GM23338 (cell line): ENCODE measurements around the gene AGR3. TPM values are rescaled to one million over a fixed set of nuclear protein-coding genes. Genes with fewer than 3 reads are reported as not detected.

Experiments
- ATAC-seq: fragments of 200-7000 bp; cut with Tn5 transposase; 3 replicates; pipeline ENCODE4 v1.9.1; 2020
- DNase-seq: peaks from one replicate; pipeline ENCODE4 v3.0.0-alpha.2; 2015; ENCODE audit warnings: low spot score
- H2AFZ ChIP-seq: fragments of 200-600 bp; sonication (generic); 2 replicates; pipeline ENCODE4 v1.8.0; 2016; ENCODE audit warnings: antibody characterized with exemption, mild to moderate bottlenecking, moderate library complexity
- H3F3A ChIP-seq: fragments of 200-600 bp; sonication (generic); replicated peaks from 2 replicates; pipeline ENCODE4 v1.8.0; 2017; ENCODE audit warnings: antibody characterized with exemption, mixed run types, low read depth
- H3K27ac ChIP-seq: fragments of 200-600 bp; sonication (generic); 2 replicates; pipeline ENCODE4 v1.6.1; 2016; ENCODE audit warnings: low read depth
- H3K27me3 ChIP-seq: fragments of 200-600 bp; sonication (generic); 2 replicates; pipeline ENCODE4 v1.8.0; 2016; ENCODE audit warnings: mild to moderate bottlenecking, mixed run types, moderate library complexity; ENCODE audit not compliant: insufficient read depth
- H3K36me3 ChIP-seq: fragments of 200-600 bp; sonication (generic); 2 replicates; pipeline ENCODE4 v1.8.0; 2016; ENCODE audit warnings: mild to moderate bottlenecking; ENCODE audit not compliant: insufficient read depth
- H3K4me1 ChIP-seq: fragments of 200-600 bp; sonication (generic); 2 replicates; pipeline ENCODE4 v1.8.0; 2016; ENCODE audit warnings: mild to moderate bottlenecking, moderate library complexity; ENCODE audit not compliant: insufficient read depth
- H3K4me2 ChIP-seq: fragments of 200-600 bp; sonication (generic); 2 replicates; pipeline ENCODE4 v1.7.1; 2017; ENCODE audit warnings: mixed run types
- H3K4me3 ChIP-seq: fragments of 200-600 bp; sonication (generic); 2 replicates; pipeline ENCODE4 v1.6.1; 2016; ENCODE audit warnings: mixed run types
- H3K79me2 ChIP-seq: fragments of 200-600 bp; sonication (generic); replicated peaks from 2 replicates; pipeline ENCODE4 v1.8.0; 2017; ENCODE audit warnings: mild to moderate bottlenecking; ENCODE audit not compliant: insufficient read depth
- H3K9me2 ChIP-seq: fragments of 200-600 bp; sonication (generic); 2 replicates; pipeline ENCODE4 v1.8.0; 2017; ENCODE audit not compliant: insufficient read depth
- H4K20me1 ChIP-seq: fragments of 200-600 bp; sonication (generic); replicated peaks from 2 replicates; pipeline ENCODE4 v1.8.0; 2017; ENCODE audit warnings: mild to moderate bottlenecking; ENCODE audit not compliant: insufficient read depth
- H3K27ac Mint-ChIP-seq: 2 replicates; pipeline ENCODE4 v1.8.0; 2020; ENCODE audit warnings: inconsistent platforms, mild to moderate bottlenecking, moderate library complexity, mixed read lengths
- H3K27me3 Mint-ChIP-seq: 3 replicates; pipeline ENCODE4 v1.8.0; 2022; ENCODE audit warnings: low read depth, mild to moderate bottlenecking, moderate library complexity, mixed read lengths, inconsistent platforms; ENCODE audit not compliant: insufficient read depth, poor library complexity
- H3K36me3 Mint-ChIP-seq: 3 replicates; pipeline ENCODE4 v1.8.0; 2021; ENCODE audit warnings: low read depth, mild to moderate bottlenecking, inconsistent platforms, moderate library complexity, mixed read lengths
- H3K4me1 Mint-ChIP-seq: 3 replicates; pipeline ENCODE4 v1.8.0; 2020; ENCODE audit warnings: mild to moderate bottlenecking, inconsistent platforms, mixed read lengths
- H3K4me3 Mint-ChIP-seq: 3 replicates; pipeline ENCODE4 v1.8.0; 2021; ENCODE audit warnings: moderate library complexity, mild to moderate bottlenecking, inconsistent platforms, mixed read lengths
- H3K9me3 Mint-ChIP-seq: 3 replicates; pipeline ENCODE4 v1.8.0; 2020; ENCODE audit warnings: moderate library complexity, mild to moderate bottlenecking, inconsistent platforms, mixed read lengths
- CREB1 ChIP-seq: fragments of 250-450 bp; sonication (Bioruptor Pico); IDR thresholded peaks from 2 replicates; pipeline ENCODE4 v1.5.0; 2020; ENCODE audit warnings: low read depth, mild to moderate bottlenecking, moderate library complexity
- EZH2phosphoT487 ChIP-seq: fragments of 200-600 bp; sonication (generic); IDR thresholded peaks from one replicate; pipeline ENCODE4 v1.8.1; 2018; ENCODE audit warnings: antibody characterized with exemption; ENCODE audit not compliant: unreplicated experiment
- NANOG ChIP-seq: IDR thresholded peaks from 2 replicates; pipeline ENCODE4 v1.6.1; 2016; ENCODE audit warnings: antibody characterized with exemption, borderline replicate concordance
- POLR2AphosphoS5 ChIP-seq: IDR thresholded peaks from 2 replicates; pipeline ENCODE4 v1.6.1; 2016; ENCODE audit warnings: antibody characterized with exemption, low read depth
- ZNF114 ChIP-seq: fragments of 250-450 bp; sonication (Bioruptor Pico); IDR thresholded peaks from 2 replicates; pipeline ENCODE4 v1.5.0; 2020; ENCODE audit warnings: mild to moderate bottlenecking, moderate library complexity
- ZNF331 ChIP-seq: fragments of 250-450 bp; sonication (Bioruptor Pico); IDR thresholded peaks from 2 replicates; pipeline ENCODE4 v1.5.0; 2020; ENCODE audit warnings: low read depth, mild to moderate bottlenecking, moderate library complexity
- polyA plus RNA-seq: library from polyadenylated mRNA; unstranded; fragments of >200 nt; fragmentation: Nextera tagmentation; extraction: Ambion mirVana; gene quantifications from 2 replicates; pipeline ENCODE4 v1.2.1, GENCODE V29; 2016
- total RNA-seq: library from RNA; depleted of rRNA; stranded (reverse); fragments of >200 nt; shearing (Covaris generic); gene quantifications from 2 replicates; pipeline ENCODE4 v1.2.3, GENCODE V29; 2014
- TF ChIP-seq, protein P1 (sequence below), 2 experiments: fragments of 200-600 bp in 1 of 2; sonication (generic) in 1 of 2; conservative IDR thresholded peaks; 2 replicates each; pipeline versions ENCODE4 v1.5.1 to v1.6.1; 2016 to 2017; ENCODE audit warnings: antibody characterized with exemption in 2 of 2, low read depth in 2 of 2, mild to moderate bottlenecking in 2 of 2, moderate library complexity in 1 of 2
- TF ChIP-seq, protein P2 (sequence below): fragments of 250-450 bp; sonication (Bioruptor Pico); IDR thresholded peaks from 2 replicates; pipeline ENCODE4 v1.5.0; 2020; ENCODE audit warnings: mild to moderate bottlenecking, moderate library complexity
- TF ChIP-seq, protein P3 (sequence below): IDR thresholded peaks from 2 replicates; pipeline ENCODE4 v1.6.1; 2016; ENCODE audit warnings: antibody characterized with exemption
- TF ChIP-seq, protein P4 (sequence below): IDR thresholded peaks from one replicate; pipeline ENCODE4 v1.6.1; 2018; ENCODE audit warnings: antibody characterized with exemption; ENCODE audit not compliant: unreplicated experiment

Gene AGR3
- total and polyA plus RNA-seq, 2 experiments from 2014 or later, result not detected

DNA sequence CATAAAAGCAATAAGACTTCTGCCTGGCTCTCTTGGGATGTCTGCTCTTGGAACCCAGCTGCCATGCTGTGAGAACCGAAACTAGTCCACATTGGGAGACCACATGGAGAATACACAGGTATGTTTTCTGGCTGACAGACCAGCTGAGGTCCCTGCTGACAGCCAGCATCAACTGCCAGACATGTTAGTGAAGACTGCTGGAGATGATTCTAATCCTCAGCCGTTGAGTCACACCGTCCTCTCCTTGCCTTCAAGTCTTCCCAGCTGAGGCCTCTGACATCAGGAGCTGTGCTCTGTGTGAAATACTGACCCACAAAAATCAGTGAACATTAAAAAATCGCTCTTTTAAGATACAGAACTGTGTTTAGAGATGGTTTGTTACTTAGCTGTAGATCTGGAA is 40.1 kb downstream of the AGR3 start:
- Histone ChIP-seq H3K4me1 (no peaks in the 10 kb centered on the region; the same call in 1 of the 2 replicates), H3K79me2 (no peaks in the 10 kb centered on the region), H3K36me3 (no peaks in the 10 kb centered on the region), H3K27ac (no peak overlapping the region), H3K4me2 (no peak overlapping the region), H3K9me2 (no peaks in the 10 kb centered on the region), H2AFZ (no peak overlapping the region), H3F3A (no peaks in the 10 kb centered on the region), H3K27me3 (no peaks in the 10 kb centered on the region), H3K4me3 (no peak overlapping the region), H4K20me1 (no peaks in the 10 kb centered on the region)
- Mint-ChIP-seq H3K4me1 (peaks cover 4% of the 10 kb centered on the region; the same call in 2 of the 3 replicates), H3K27me3 (no peaks in the 10 kb centered on the region), H3K4me3 (no peak overlapping the region), H3K9me3 (no peaks in the 10 kb centered on the region), H3K27ac (no peak overlapping the region), H3K36me3 (no peaks in the 10 kb centered on the region)
- DNase-seq, result no peak
- ATAC-seq, result no peak
- TF ChIP-seq POLR2AphosphoS5 (no peak), EZH2phosphoT487 (no peak), ZNF114 (CRISPR knock-in tag) (no peak), NANOG (no peak), CREB1 (CRISPR knock-in tag) (no peak), ZNF331 (CRISPR knock-in tag) (no peak)
- TF ChIP-seq, protein P1, sequence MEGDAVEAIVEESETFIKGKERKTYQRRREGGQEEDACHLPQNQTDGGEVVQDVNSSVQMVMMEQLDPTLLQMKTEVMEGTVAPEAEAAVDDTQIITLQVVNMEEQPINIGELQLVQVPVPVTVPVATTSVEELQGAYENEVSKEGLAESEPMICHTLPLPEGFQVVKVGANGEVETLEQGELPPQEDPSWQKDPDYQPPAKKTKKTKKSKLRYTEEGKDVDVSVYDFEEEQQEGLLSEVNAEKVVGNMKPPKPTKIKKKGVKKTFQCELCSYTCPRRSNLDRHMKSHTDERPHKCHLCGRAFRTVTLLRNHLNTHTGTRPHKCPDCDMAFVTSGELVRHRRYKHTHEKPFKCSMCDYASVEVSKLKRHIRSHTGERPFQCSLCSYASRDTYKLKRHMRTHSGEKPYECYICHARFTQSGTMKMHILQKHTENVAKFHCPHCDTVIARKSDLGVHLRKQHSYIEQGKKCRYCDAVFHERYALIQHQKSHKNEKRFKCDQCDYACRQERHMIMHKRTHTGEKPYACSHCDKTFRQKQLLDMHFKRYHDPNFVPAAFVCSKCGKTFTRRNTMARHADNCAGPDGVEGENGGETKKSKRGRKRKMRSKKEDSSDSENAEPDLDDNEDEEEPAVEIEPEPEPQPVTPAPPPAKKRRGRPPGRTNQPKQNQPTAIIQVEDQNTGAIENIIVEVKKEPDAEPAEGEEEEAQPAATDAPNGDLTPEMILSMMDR (conservative IDR thresholded peaks at IDR 0.05; ENCODE audit: low read depth in 2 of 2), result no peak
- TF ChIP-seq, protein P2, sequence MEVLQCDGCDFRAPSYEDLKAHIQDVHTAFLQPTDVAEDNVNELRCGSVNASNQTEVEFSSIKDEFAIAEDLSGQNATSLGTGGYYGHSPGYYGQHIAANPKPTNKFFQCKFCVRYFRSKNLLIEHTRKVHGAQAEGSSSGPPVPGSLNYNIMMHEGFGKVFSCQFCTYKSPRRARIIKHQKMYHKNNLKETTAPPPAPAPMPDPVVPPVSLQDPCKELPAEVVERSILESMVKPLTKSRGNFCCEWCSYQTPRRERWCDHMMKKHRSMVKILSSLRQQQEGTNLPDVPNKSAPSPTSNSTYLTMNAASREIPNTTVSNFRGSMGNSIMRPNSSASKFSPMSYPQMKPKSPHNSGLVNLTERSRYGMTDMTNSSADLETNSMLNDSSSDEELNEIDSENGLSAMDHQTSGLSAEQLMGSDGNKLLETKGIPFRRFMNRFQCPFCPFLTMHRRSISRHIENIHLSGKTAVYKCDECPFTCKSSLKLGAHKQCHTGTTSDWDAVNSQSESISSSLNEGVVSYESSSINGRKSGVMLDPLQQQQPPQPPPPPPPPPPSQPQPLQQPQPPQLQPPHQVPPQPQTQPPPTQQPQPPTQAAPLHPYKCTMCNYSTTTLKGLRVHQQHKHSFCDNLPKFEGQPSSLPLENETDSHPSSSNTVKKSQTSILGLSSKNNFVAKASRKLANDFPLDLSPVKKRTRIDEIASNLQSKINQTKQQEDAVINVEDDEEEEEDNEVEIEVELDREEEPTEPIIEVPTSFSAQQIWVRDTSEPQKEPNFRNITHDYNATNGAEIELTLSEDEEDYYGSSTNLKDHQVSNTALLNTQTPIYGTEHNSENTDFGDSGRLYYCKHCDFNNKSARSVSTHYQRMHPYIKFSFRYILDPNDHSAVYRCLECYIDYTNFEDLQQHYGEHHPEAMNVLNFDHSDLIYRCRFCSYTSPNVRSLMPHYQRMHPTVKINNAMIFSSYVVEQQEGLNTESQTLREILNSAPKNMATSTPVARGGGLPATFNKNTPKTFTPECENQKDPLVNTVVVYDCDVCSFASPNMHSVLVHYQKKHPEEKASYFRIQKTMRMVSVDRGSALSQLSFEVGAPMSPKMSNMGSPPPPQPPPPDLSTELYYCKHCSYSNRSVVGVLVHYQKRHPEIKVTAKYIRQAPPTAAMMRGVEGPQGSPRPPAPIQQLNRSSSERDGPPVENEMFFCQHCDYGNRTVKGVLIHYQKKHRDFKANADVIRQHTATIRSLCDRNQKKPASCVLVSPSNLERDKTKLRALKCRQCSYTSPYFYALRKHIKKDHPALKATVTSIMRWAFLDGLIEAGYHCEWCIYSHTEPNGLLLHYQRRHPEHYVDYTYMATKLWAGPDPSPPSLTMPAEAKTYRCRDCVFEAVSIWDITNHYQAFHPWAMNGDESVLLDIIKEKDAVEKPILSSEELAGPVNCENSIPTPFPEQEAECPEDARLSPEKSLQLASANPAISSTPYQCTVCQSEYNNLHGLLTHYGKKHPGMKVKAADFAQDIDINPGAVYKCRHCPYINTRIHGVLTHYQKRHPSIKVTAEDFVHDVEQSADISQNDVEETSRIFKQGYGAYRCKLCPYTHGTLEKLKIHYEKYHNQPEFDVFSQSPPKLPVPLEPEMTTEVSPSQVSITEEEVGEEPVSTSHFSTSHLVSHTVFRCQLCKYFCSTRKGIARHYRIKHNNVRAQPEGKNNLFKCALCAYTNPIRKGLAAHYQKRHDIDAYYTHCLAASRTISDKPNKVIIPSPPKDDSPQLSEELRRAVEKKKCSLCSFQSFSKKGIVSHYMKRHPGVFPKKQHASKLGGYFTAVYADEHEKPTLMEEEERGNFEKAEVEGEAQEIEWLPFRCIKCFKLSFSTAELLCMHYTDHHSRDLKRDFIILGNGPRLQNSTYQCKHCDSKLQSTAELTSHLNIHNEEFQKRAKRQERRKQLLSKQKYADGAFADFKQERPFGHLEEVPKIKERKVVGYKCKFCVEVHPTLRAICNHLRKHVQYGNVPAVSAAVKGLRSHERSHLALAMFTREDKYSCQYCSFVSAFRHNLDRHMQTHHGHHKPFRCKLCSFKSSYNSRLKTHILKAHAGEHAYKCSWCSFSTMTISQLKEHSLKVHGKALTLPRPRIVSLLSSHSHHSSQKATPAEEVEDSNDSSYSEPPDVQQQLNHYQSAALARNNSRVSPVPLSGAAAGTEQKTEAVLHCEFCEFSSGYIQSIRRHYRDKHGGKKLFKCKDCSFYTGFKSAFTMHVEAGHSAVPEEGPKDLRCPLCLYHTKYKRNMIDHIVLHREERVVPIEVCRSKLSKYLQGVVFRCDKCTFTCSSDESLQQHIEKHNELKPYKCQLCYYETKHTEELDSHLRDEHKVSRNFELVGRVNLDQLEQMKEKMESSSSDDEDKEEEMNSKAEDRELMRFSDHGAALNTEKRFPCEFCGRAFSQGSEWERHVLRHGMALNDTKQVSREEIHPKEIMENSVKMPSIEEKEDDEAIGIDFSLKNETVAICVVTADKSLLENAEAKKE (CRISPR knock-in tag), result no peak
- TF ChIP-seq, protein P3, sequence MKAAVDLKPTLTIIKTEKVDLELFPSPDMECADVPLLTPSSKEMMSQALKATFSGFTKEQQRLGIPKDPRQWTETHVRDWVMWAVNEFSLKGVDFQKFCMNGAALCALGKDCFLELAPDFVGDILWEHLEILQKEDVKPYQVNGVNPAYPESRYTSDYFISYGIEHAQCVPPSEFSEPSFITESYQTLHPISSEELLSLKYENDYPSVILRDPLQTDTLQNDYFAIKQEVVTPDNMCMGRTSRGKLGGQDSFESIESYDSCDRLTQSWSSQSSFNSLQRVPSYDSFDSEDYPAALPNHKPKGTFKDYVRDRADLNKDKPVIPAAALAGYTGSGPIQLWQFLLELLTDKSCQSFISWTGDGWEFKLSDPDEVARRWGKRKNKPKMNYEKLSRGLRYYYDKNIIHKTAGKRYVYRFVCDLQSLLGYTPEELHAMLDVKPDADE, result no peak
- TF ChIP-seq, protein P4, sequence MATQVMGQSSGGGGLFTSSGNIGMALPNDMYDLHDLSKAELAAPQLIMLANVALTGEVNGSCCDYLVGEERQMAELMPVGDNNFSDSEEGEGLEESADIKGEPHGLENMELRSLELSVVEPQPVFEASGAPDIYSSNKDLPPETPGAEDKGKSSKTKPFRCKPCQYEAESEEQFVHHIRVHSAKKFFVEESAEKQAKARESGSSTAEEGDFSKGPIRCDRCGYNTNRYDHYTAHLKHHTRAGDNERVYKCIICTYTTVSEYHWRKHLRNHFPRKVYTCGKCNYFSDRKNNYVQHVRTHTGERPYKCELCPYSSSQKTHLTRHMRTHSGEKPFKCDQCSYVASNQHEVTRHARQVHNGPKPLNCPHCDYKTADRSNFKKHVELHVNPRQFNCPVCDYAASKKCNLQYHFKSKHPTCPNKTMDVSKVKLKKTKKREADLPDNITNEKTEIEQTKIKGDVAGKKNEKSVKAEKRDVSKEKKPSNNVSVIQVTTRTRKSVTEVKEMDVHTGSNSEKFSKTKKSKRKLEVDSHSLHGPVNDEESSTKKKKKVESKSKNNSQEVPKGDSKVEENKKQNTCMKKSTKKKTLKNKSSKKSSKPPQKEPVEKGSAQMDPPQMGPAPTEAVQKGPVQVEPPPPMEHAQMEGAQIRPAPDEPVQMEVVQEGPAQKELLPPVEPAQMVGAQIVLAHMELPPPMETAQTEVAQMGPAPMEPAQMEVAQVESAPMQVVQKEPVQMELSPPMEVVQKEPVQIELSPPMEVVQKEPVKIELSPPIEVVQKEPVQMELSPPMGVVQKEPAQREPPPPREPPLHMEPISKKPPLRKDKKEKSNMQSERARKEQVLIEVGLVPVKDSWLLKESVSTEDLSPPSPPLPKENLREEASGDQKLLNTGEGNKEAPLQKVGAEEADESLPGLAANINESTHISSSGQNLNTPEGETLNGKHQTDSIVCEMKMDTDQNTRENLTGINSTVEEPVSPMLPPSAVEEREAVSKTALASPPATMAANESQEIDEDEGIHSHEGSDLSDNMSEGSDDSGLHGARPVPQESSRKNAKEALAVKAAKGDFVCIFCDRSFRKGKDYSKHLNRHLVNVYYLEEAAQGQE, result no peak
